HAP-1 (cell line): ENCODE data around the gene QSOX2.

ENCODE experiments used
- DNase-seq, 2 experiments: peaks; one replicate each; pipeline ENCODE4 v3.0.0-alpha.2; 2016 to 2020; ENCODE audit warnings: low spot score in 2 of 2
- H3K27me3 ChIP-seq: fragments of 250-450 bp; sonication (Bioruptor Pico); 2 replicates; pipeline ENCODE4 v1.5.1; 2020; ENCODE audit warnings: low read depth, mild to moderate bottlenecking, moderate library complexity
- H3K36me3 ChIP-seq: fragments of 250-450 bp; sonication (Bioruptor Pico); replicated peaks from 2 replicates; pipeline ENCODE4 v1.5.1; 2020; ENCODE audit warnings: mild to moderate bottlenecking
- H3K4me1 ChIP-seq: fragments of 250-450 bp; sonication (Bioruptor Pico); 2 replicates; pipeline ENCODE4 v1.5.1; 2020; ENCODE audit warnings: mild to moderate bottlenecking
- H3K4me3 ChIP-seq: fragments of 250-450 bp; sonication (Bioruptor Pico); 2 replicates; pipeline ENCODE4 v1.5.1; 2020; ENCODE audit warnings: mild to moderate bottlenecking, moderate library complexity
- H3K9me3 ChIP-seq: fragments of 250-450 bp; sonication (Bioruptor Pico); 2 replicates; pipeline ENCODE4 v1.5.1; 2020; ENCODE audit warnings: mild to moderate bottlenecking, moderate library complexity
- in situ Hi-C: fragments of 300-500 bp; cut with MboI; formaldehyde crosslinking; loops from 3 replicates; pipeline ENCODE4 v1.14.3; 2020; ENCODE audit warnings: low sequenced_read_pairs, inconsistent platforms, mixed read lengths

QSOX2 gene

GRCh38 chr9:136172412-136173079 is 73.1 kb downstream of the QSOX2 start:
- in situ Hi-C loops: no loop called here
- Histone ChIP-seq H3K4me3 (no peak overlapping the region), H3K27me3 (no peaks in the 10 kb centered on the region), H3K4me1 (peaks cover 11% of the 10 kb centered on the region; the same call in 1 of the 2 replicates), H3K36me3 (no peaks in the 10 kb centered on the region), H3K9me3 (no peaks in the 10 kb centered on the region)
- no peak for DNase-seq

DNA sequence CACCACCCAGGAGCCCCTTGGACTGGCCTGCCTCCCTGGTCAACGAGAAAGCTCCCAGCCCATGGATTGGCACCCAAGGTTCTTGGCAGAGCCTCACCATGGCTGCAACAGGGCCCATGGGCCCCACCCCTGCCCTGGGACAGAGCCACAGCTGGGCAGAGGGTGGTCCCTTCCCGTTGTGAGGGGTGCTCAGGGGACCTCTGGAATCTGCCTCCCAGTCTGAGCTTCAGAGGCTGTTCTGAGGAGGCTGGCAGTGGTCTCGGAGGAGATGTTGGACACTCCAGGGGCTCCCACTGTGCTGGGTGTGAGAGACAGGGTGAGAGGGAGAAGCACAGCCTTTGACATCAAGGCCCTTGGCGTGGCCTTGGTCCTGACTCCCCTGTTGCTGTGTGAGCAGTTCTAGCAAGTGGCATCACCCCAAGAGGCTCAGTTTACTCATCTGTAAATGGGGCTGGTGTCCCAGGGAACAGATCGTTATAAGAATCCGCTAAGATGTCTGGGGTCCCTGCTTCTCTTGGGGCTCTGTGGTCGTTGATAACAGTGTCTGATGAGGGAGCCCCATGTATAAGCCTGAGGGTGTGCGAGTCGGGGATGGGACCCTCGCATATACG is 73.7 kb downstream of the QSOX2 start:
- DNase-seq: no peak
- Histone ChIP-seq H3K36me3 (no peaks in the 10 kb centered on the region), H3K4me3 (no peak overlapping the region), H3K27me3 (no peaks in the 10 kb centered on the region), H3K4me1 (peaks cover 11% of the 10 kb centered on the region; the same call in 1 of the 2 replicates), H3K9me3 (no peaks in the 10 kb centered on the region)
- in situ Hi-C loops: no loop called here

DNA sequence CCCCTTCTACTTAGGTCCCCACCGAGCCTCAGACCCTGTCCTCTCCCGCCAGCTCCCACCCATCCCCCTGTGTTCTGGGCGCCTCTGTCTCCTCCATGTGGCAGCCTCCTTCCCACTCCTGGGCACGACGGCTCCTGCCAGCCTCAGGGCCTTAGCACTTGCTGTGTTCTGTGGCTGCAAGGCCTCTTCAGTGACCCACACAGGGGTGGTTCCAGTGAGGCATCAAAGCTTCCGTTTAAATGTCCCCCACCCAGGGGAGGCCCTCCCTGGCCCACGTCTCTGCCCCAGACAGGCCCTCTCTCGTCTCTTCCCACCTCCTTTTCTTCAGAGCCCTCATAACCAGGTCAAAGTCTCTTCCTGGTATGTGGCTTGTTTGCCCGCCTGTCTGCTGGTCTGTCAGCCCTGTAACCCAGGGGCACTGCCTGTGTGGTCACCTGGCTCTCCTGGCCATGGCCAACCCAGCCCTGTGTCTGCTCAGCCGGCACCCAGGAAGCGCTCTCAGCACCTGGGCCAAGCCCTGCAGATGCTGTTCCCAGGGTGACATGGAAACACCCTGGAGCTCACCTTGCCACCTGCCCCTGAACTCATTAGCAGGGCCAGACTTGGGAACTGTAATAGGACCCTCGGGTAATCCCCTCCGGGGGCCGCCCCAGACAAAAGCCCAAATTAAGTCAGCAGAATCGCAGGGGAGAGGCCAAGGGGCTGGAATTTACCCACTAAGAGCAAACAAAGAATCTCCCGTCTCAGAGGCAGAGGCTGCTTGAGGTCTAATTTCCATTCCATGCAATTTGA is 74.4 kb downstream of the QSOX2 start:
- H3K4me1 ChIP-seq: peaks cover 11% of the 10 kb centered on the region; the same call in 1 of the 2 replicates
- H3K36me3 ChIP-seq: no peaks in the 10 kb centered on the region
- no peaks in the 10 kb centered on the region for H3K27me3 ChIP-seq
- no peak overlapping the region for H3K4me3 ChIP-seq
- no peaks in the 10 kb centered on the region for H3K9me3 ChIP-seq
- peak; percentile 49 to 67 for DNase-seq
- in situ Hi-C loops: no loop called here

- Histone ChIP-seq H3K4me3 (no peak overlapping the region), H3K9me3 (no peaks in the 10 kb centered on the region), H3K4me1 (peaks cover 11% of the 10 kb centered on the region; the same call in 1 of the 2 replicates), H3K27me3 (no peaks in the 10 kb centered on the region), H3K36me3 (no peaks in the 10 kb centered on the region)
- in situ Hi-C loops: no loop called here
- peak in 1 of 2 experiments; percentile 75 for DNase-seq
Observed at GRCh38 chr9:136170006-136170901, 75.4 kb downstream of the QSOX2 start.

DNA sequence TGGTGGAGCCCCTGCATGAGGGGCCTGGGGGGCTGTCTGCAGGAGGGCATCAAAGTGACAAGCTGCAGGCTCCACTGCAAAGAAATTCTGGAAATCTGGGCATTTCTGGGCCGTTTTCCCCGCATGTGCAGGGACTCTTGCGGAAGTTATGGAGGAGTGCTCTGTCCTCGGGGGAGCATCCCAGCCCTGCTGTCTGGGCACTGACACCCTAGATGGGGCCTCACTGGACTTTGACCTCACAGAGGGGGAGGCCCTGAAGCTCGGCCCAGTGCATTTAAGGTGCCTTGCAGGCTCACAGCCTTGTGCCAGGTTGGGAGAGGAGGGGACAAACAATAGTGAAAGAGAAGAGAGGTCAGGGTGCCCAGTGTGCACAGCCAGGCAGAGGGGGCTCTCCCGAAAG is 76.1 kb downstream of the QSOX2 start:
- in situ Hi-C loops: loop anchor here (10.0 kb wide), 1 partner anchor 115 kb away; no protein-coding TSS in a partner anchor
- Histone ChIP-seq H3K4me1 (peaks cover 11% of the 10 kb centered on the region; the same call in 1 of the 2 replicates), H3K9me3 (no peaks in the 10 kb centered on the region), H3K27me3 (no peaks in the 10 kb centered on the region), H3K4me3 (no peak overlapping the region), H3K36me3 (no peaks in the 10 kb centered on the region)
- no peak for DNase-seq

DNA sequence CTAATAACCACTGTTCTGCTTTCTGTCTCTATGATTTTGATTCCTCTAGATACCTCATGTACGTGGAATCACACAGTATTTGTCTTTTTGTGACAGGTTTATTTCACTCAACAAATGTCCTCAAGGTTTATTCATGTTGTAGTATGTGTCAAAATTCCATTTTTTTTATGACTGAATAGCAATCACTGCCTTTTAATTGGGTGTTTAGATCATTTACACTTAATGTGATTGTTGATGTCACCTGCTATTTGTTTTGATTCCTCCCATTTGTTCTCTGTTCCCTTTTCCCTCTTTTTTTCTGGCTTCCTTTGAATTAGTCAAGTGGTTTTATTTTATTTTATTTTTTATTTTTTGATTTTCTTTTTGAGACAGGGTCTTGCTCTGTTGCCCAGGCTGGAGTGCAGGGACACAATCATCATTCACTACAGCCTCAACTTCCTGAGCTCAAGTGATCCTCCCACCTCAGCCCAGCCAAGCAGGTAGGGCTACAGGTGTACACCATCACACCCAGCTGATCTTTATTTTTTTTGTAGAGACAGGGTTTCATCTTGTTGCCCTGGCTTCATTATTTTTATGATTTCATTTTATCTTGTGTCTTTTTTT is 82.3 kb downstream of the QSOX2 start:
- no peak overlapping the region for H3K4me3 ChIP-seq
- no peaks in the 10 kb centered on the region for H3K27me3 ChIP-seq
- H3K4me1 ChIP-seq: no peaks in the 10 kb centered on the region
- no peak for DNase-seq
- in situ Hi-C loops: loop anchor here (10.0 kb wide), 1 partner anchor 121 kb away; no protein-coding TSS in a partner anchor
- peaks cover 8% of the 10 kb centered on the region; the same call in 1 of the 2 replicates for H3K9me3 ChIP-seq
- H3K36me3 ChIP-seq: no peaks in the 10 kb centered on the region

- in situ Hi-C loops: loop anchor here (10.0 kb wide), 1 partner anchor 124 kb away; no protein-coding TSS in a partner anchor
- Histone ChIP-seq H3K27me3 (peaks cover 2% of the 10 kb centered on the region; the same call in 1 of the 2 replicates), H3K4me1 (no peaks in the 10 kb centered on the region), H3K9me3 (peaks cover 8% of the 10 kb centered on the region; the same call in 1 of the 2 replicates), H3K4me3 (no peak overlapping the region), H3K36me3 (no peaks in the 10 kb centered on the region)
- DNase-seq: no peak
Observed at GRCh38 chr9:136160995-136161610, 84.5 kb downstream of the QSOX2 start.

- peaks cover 2% of the 10 kb centered on the region; the same call in 1 of the 2 replicates for H3K27me3 ChIP-seq
- H3K4me1 ChIP-seq: no peaks in the 10 kb centered on the region
- no peak overlapping the region for H3K4me3 ChIP-seq
- H3K9me3 ChIP-seq: peaks cover 8% of the 10 kb centered on the region; the same call in 1 of the 2 replicates
- no peaks in the 10 kb centered on the region for H3K36me3 ChIP-seq
- DNase-seq: no peak
- in situ Hi-C loops: loop anchor here (10.0 kb wide), 1 partner anchor 124 kb away; no protein-coding TSS in a partner anchor
Observed at GRCh38 chr9:136160381-136160841, 85.2 kb downstream of the QSOX2 start.

DNA sequence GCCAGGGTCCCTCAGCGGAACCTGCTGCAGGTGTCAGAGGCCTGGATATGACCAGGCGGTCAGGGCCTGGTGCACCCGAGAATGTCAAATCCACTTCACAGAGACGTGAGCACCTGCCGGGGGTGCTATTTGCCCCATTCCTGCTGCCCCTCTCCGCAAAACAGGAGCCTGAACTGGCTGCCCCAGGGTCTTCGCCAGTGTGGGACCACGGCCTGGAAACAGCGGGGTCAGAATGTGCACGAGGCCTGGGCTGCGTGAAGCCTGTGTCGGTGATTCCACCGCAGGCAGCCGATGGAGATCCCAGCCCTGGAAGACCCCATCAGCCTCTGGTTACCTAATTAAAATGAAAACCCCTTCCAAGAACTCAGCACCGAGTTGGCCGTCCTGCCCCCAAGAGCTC is 85.8 kb downstream of the QSOX2 start:
- no peak for DNase-seq
- no peaks in the 10 kb centered on the region for H3K4me1 ChIP-seq
- H3K9me3 ChIP-seq: peaks cover 8% of the 10 kb centered on the region; the same call in 1 of the 2 replicates
- in situ Hi-C loops: loop anchor here (10.0 kb wide), 1 partner anchor 125 kb away; no protein-coding TSS in a partner anchor
- no peaks in the 10 kb centered on the region for H3K36me3 ChIP-seq
- no peak overlapping the region for H3K4me3 ChIP-seq
- peaks cover 2% of the 10 kb centered on the region; the same call in 1 of the 2 replicates for H3K27me3 ChIP-seq

- Histone ChIP-seq H3K4me1 (no peaks in the 10 kb centered on the region), H3K36me3 (no peaks in the 10 kb centered on the region), H3K9me3 (no peaks in the 10 kb centered on the region), H3K4me3 (no peak overlapping the region), H3K27me3 (peaks cover 2% of the 10 kb centered on the region; the same call in 1 of the 2 replicates)
- DNase-seq: no peak
- in situ Hi-C loops: no loop called here
Observed at GRCh38 chr9:136157477-136158265, 87.9 kb downstream of the QSOX2 start.
